Mucosa of rectum (tissue), 2 donors: ENCODE measurements around the gene WDR75.
"Not testable (repeated sequence)": the region's sequence is repeated elsewhere in the genome, so short reads cannot be mapped to it uniquely, and the experiment has no call there.

Experiments
- H3K27ac ChIP-seq, 2 donors: one replicate each; pipeline ENCODE4 v1.7.0; 2013; ENCODE audit warnings: inconsistent platforms in 2 of 2, low read depth in 2 of 2, low read length in 2 of 2
- H3K27me3 ChIP-seq, 2 donors: one replicate each; pipeline ENCODE4 v1.7.0; 2013; ENCODE audit warnings: low read length in 2 of 2; ENCODE audit not compliant: control insufficient read depth in 2 of 2, insufficient read depth in 2 of 2
- H3K36me3 ChIP-seq, 2 donors: one replicate each; pipeline ENCODE4 v1.7.0; 2013; ENCODE audit warnings: low read length in 2 of 2; ENCODE audit not compliant: control insufficient read depth in 2 of 2, insufficient read depth in 2 of 2
- H3K4me1 ChIP-seq, 2 donors: one replicate each; pipeline ENCODE4 v1.7.0; 2013; ENCODE audit warnings: low read length in 2 of 2, mild to moderate bottlenecking in 1 of 2; ENCODE audit not compliant: control insufficient read depth in 2 of 2, insufficient read depth in 2 of 2
- H3K4me3 ChIP-seq, 2 donors: one replicate each; pipeline ENCODE4 v1.7.0; 2013; ENCODE audit warnings: low read length in 2 of 2
- H3K9ac ChIP-seq, 2 donors: one replicate each; pipeline ENCODE4 v1.7.0; 2013; ENCODE audit warnings: low read length in 2 of 2, low read depth in 1 of 2, mild to moderate bottlenecking in 1 of 2
- H3K9me3 ChIP-seq, 2 donors: one replicate each; pipeline ENCODE4 v1.7.0; 2013; ENCODE audit warnings: low read length in 2 of 2; ENCODE audit not compliant: control insufficient read depth in 2 of 2
- donor health status: healthy.
- donor health status: Normal muscosa, but diverticular disease.

The WDR75 gene

GRCh38 chr2:189467160-189467559 is 25.9 kb downstream of the WDR75 start:
- Histone ChIP-seq H3K9ac (no peak overlapping the region), H3K36me3 (peaks cover 56 to 63% of the 10 kb centered on the region in 2 donors), H3K9me3 (no peaks in the 10 kb centered on the region), H3K4me1 (no peaks in the 10 kb centered on the region), H3K27ac (no peak overlapping the region), H3K4me3 (no peak overlapping the region), H3K27me3 (no peaks in the 10 kb centered on the region)

GRCh38 chr2:189467593-189467992 is 26.3 kb downstream of the WDR75 start:
- no peak overlapping the region for H3K27ac ChIP-seq
- H3K9me3 ChIP-seq, result no peaks in the 10 kb centered on the region
- H3K27me3 ChIP-seq, result no peaks in the 10 kb centered on the region
- H3K4me3 ChIP-seq, result no peak overlapping the region
- H3K4me1 ChIP-seq, result no peaks in the 10 kb centered on the region
- no peak overlapping the region for H3K9ac ChIP-seq
- H3K36me3 ChIP-seq, result peaks cover 52 to 59% of the 10 kb centered on the region in 2 donors

GRCh38 chr2:189474526-189474925 is 33.3 kb downstream of the WDR75 start:
- peaks cover 29 to 37% of the 10 kb centered on the region in 2 donors for H3K36me3 ChIP-seq
- H3K9me3 ChIP-seq, result no peaks in the 10 kb centered on the region
- no peaks in the 10 kb centered on the region for H3K27me3 ChIP-seq
- H3K4me3 ChIP-seq, result no peak overlapping the region
- H3K27ac ChIP-seq, result no peak overlapping the region
- no peak overlapping the region for H3K9ac ChIP-seq
- no peaks in the 10 kb centered on the region for H3K4me1 ChIP-seq

GRCh38 chr2:189477756-189478155 is 36.5 kb downstream of the WDR75 start:
- peaks cover 14 to 23% of the 10 kb centered on the region in 2 donors for H3K36me3 ChIP-seq

GRCh38 chr2:189478289-189478688 is 37.0 kb downstream of the WDR75 start:
- H3K27me3 ChIP-seq, H3K27ac ChIP-seq, H3K9me3 ChIP-seq, H3K4me1 ChIP-seq, H3K9ac ChIP-seq, H3K4me3 ChIP-seq: not testable (repeated sequence)
- H3K36me3 ChIP-seq, result peaks cover 12 to 23% of the 10 kb centered on the region in 2 donors

More at GRCh38 chr2:189477756-189478155, 36.5 kb downstream of the WDR75 start:
- no peak overlapping the region for H3K9ac ChIP-seq
- no peak overlapping the region for H3K4me3 ChIP-seq
- H3K27me3 ChIP-seq, result no peaks in the 10 kb centered on the region
- no peaks in the 10 kb centered on the region for H3K9me3 ChIP-seq
- no peak overlapping the region for H3K27ac ChIP-seq
- no peaks in the 10 kb centered on the region for H3K4me1 ChIP-seq

GRCh38 chr2:189481071-189481470 is 39.8 kb downstream of the WDR75 start:
- Histone ChIP-seq H3K27ac (no peak overlapping the region), H3K27me3 (no peaks in the 10 kb centered on the region), H3K9ac (no peak overlapping the region), H3K9me3 (no peaks in the 10 kb centered on the region), H3K36me3 (no peaks in the 10 kb centered on the region), H3K4me3 (no peak overlapping the region), H3K4me1 (no peaks in the 10 kb centered on the region)

- Histone ChIP-seq H3K4me3 (no peak overlapping the region), H3K4me1 (no peaks in the 10 kb centered on the region), H3K9ac (no peak overlapping the region), H3K36me3 (no peaks in the 10 kb centered on the region), H3K27ac (no peak overlapping the region), H3K27me3 (no peaks in the 10 kb centered on the region), H3K9me3 (no peaks in the 10 kb centered on the region)
These were observed 42.3 kb downstream of the WDR75 start for GRCh38 chr2:189483571-189483970.

GRCh38 chr2:189483980-189484740 is 42.9 kb downstream of the WDR75 start:
- no peaks in the 10 kb centered on the region for H3K27me3 ChIP-seq
- H3K36me3 ChIP-seq, result no peaks in the 10 kb centered on the region
- H3K27ac ChIP-seq, result no peak overlapping the region
- no peak overlapping the region for H3K9ac ChIP-seq
- H3K4me3 ChIP-seq, result no peak overlapping the region
- no peaks in the 10 kb centered on the region for H3K9me3 ChIP-seq
- H3K4me1 ChIP-seq, result no peaks in the 10 kb centered on the region

- Histone ChIP-seq H3K27ac (no peak overlapping the region), H3K27me3 (no peaks in the 10 kb centered on the region), H3K9ac (no peak overlapping the region), H3K36me3 (no peaks in the 10 kb centered on the region), H3K4me3 (no peak overlapping the region), H3K9me3 (no peaks in the 10 kb centered on the region), H3K4me1 (no peaks in the 10 kb centered on the region)
These were observed 43.9 kb downstream of the WDR75 start for GRCh38 chr2:189485146-189485545.

- Histone ChIP-seq H3K9me3 (no peaks in the 10 kb centered on the region), H3K36me3 (no peaks in the 10 kb centered on the region), H3K9ac (no peak overlapping the region), H3K27me3 (no peaks in the 10 kb centered on the region), H3K4me1 (no peaks in the 10 kb centered on the region), H3K27ac (no peak overlapping the region), H3K4me3 (no peak overlapping the region)
These were observed 45.0 kb downstream of the WDR75 start for GRCh38 chr2:189486237-189486770.
